ENCODE data around the gene GYS2.

DNA sequence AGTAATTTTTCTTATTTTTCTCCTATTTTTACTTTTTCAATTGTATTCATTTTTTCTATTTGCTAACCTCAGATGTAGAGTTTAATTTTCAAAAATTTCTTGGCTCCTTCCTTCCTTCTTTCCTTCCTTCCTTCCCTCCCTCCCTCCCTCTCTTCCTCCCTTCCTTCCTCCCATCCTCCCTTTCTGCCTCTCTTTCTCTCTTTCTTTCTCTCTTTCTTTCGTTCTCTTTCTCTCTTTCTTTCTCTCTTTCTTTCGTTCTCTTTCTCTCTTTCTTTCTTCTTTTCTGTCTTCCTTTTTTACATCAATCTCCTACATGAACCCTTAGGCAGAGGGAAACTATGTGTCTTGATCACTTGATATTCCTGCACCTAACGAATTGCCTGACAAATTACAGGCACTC, 12.4 kb upstream of the GYS2 start:
- TF ChIP-seq, protein P1, sequence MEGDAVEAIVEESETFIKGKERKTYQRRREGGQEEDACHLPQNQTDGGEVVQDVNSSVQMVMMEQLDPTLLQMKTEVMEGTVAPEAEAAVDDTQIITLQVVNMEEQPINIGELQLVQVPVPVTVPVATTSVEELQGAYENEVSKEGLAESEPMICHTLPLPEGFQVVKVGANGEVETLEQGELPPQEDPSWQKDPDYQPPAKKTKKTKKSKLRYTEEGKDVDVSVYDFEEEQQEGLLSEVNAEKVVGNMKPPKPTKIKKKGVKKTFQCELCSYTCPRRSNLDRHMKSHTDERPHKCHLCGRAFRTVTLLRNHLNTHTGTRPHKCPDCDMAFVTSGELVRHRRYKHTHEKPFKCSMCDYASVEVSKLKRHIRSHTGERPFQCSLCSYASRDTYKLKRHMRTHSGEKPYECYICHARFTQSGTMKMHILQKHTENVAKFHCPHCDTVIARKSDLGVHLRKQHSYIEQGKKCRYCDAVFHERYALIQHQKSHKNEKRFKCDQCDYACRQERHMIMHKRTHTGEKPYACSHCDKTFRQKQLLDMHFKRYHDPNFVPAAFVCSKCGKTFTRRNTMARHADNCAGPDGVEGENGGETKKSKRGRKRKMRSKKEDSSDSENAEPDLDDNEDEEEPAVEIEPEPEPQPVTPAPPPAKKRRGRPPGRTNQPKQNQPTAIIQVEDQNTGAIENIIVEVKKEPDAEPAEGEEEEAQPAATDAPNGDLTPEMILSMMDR (conservative IDR thresholded peaks at IDR 0.05; ENCODE audit: low read depth, low read length) = no peak
- TF ChIP-seq EZH2phosphoT487 (IDR thresholded peaks at IDR 0.05; ENCODE audit: borderline replicate concordance, low read length) = no peak

Measured in PC-3 (cell line).